HCT116 (cell line): Measurements from ENCODE around the gene PAX6. TPM values are rescaled to one million over a fixed set of nuclear protein-coding genes. Genes with fewer than 3 reads are reported as not detected.

Experiments used
- ATAC-seq: fragments of 200-7000 bp; cut with Tn5 transposase; 2 replicates; pipeline ENCODE4 v1.9.1; 2020; ENCODE audit warnings: mild to moderate bottlenecking, moderate library complexity
- BruUV-seq: library from RNA; stranded (reverse); fragments of 400-500 nt; replicated peaks from 2 replicates; lab custom pipeline; 2021; lab: Mats Ljungman, UMichigan
- CTCF ChIA-PET: fragments of 300-600 bp; sonication (Branson Sonifier 250); formaldehyde crosslinking; loops from one replicate; lab custom pipeline; 2021; ENCODE audit warnings: antibody characterized with exemption; lab: Charles Lee
- POLR2A ChIA-PET: fragments of 300-600, 350-600 bp; sonication (Branson Sonifier 250); formaldehyde crosslinking; loops from one replicate; lab custom pipeline; 2021; ENCODE audit warnings: antibody characterized with exemption; lab: Charles Lee
- RAD21 ChIA-PET, 2 experiments: fragments of 300-600 bp; sonication (Branson Sonifier 250); formaldehyde crosslinking; loops; one replicate each; lab custom pipeline; 2023; ENCODE audit warnings: low total read pairs in 2 of 2; ENCODE audit not compliant: uncharacterized antibody in 2 of 2, unreplicated experiment in 2 of 2, low non-redundant PET in 1 of 2; lab: Charles Lee
- DNase-seq: peaks from one replicate; pipeline ENCODE4 v3.0.0-alpha.2; 2010; ENCODE audit warnings: low read depth, low spot score
- H2AFZ ChIP-seq: fragments of 200-600 bp; shearing (Covaris generic), sonication (generic); 2 replicates; pipeline ENCODE4 v1.6.1; 2017; ENCODE audit warnings: low read depth, mixed run types, mixed read lengths, antibody characterized with exemption, low read length; ENCODE audit not compliant: poor library complexity, severe bottlenecking
- H3K27ac ChIP-seq: 2 replicates; pipeline ENCODE4 v1.5.1; 2012; ENCODE audit warnings: low read depth, low read length
- H3K27me3 ChIP-seq: fragments of 200-600 bp; sonication (generic); 2 replicates; pipeline ENCODE4 v1.6.1; 2016; ENCODE audit warnings: mixed run types, low read length, mixed read lengths; ENCODE audit not compliant: insufficient read depth
- H3K36me3 ChIP-seq, 2 experiments: fragments of 200-500 bp in 1 of 2; fragments of 200-600 bp in 1 of 2; sonication (Bioruptor generic) in 1 of 2; sonication (generic) in 1 of 2; 2 replicates each; pipeline versions ENCODE4 v1.5.1 to v1.6.1; 2014 to 2016; ENCODE audit warnings: low read length in 2 of 2, inconsistent platforms in 1 of 2, mixed read lengths in 1 of 2, mixed run types in 1 of 2; ENCODE audit not compliant: insufficient read depth in 2 of 2, control insufficient read depth in 1 of 2
- H3K4me1 ChIP-seq, 2 experiments: fragments of 200-600 bp in 1 of 2; sonication (generic) in 1 of 2; 2 replicates each; pipeline versions ENCODE4 v1.5.1 to v1.6.1; 2012 to 2017; ENCODE audit warnings: low read length in 2 of 2, inconsistent platforms in 1 of 2, mild to moderate bottlenecking in 1 of 2, mixed read lengths in 1 of 2, mixed run types in 1 of 2, moderate library complexity in 1 of 2; ENCODE audit not compliant: insufficient read depth in 2 of 2, control insufficient read depth in 1 of 2
- H3K4me2 ChIP-seq: fragments of 200-600 bp; sonication (generic); 2 replicates; pipeline ENCODE4 v1.6.1; 2017; ENCODE audit warnings: mixed run types, low read length, mixed read lengths
- H3K4me3 ChIP-seq, 2 experiments: fragments of 200-600 bp in 1 of 2; sonication (generic) in 1 of 2; replicated peaks in 1 of 2; 2 replicates each; pipeline ENCODE4 v1.5.1; 2011 to 2016; ENCODE audit warnings: low read length in 2 of 2, control low read depth in 1 of 2, low read depth in 1 of 2, mild to moderate bottlenecking in 1 of 2, mixed read lengths in 1 of 2, mixed run types in 1 of 2
- H3K79me2 ChIP-seq: fragments of 200-600 bp; sonication (generic); 2 replicates; pipeline ENCODE4 v1.6.1; 2017; ENCODE audit warnings: mild to moderate bottlenecking, mixed run types, low read length, moderate library complexity, mixed read lengths; ENCODE audit not compliant: insufficient read depth
- H3K9ac ChIP-seq: fragments of 200-600 bp; sonication (generic); 2 replicates; pipeline ENCODE4 v1.6.1; 2016; ENCODE audit warnings: low read length, mixed read lengths
- H3K9me2 ChIP-seq: fragments of 200-600 bp; sonication (generic), shearing (Covaris generic); 2 replicates; pipeline ENCODE4 v1.6.1; 2017; ENCODE audit warnings: mixed run types, mild to moderate bottlenecking, moderate library complexity; ENCODE audit not compliant: insufficient read depth
- H3K9me3 ChIP-seq, 2 experiments: fragments of 200-500 bp in 1 of 2; fragments of 200-600 bp in 1 of 2; sonication (Bioruptor generic) in 1 of 2; sonication (generic) in 1 of 2; 2 replicates each; pipeline ENCODE4 v1.6.1; 2014 to 2017; ENCODE audit warnings: low read length in 2 of 2, mixed read lengths in 2 of 2, inconsistent platforms in 1 of 2, low read depth in 1 of 2, mild to moderate bottlenecking in 1 of 2, mixed run types in 1 of 2, moderate library complexity in 1 of 2; ENCODE audit not compliant: control insufficient read depth in 1 of 2, insufficient read depth in 1 of 2
- H4K20me1 ChIP-seq: fragments of 200-600 bp; sonication (generic), shearing (Covaris generic); 2 replicates; pipeline ENCODE4 v1.6.1; 2017; ENCODE audit warnings: mixed run types, mild to moderate bottlenecking, moderate library complexity; ENCODE audit not compliant: insufficient read depth
- CBX3 ChIP-seq: IDR thresholded peaks from 2 replicates; pipeline ENCODE4 v1.6.1; 2012; ENCODE audit warnings: low read depth
- CEBPB ChIP-seq: IDR thresholded peaks from 2 replicates; pipeline ENCODE4 v1.6.1; 2012; ENCODE audit warnings: low read depth
- EZH2 ChIP-seq: fragments of 200-600 bp; sonication (generic); IDR thresholded peaks from 2 replicates; pipeline ENCODE4 v1.6.1; 2017; ENCODE audit warnings: antibody characterized with exemption, mixed run types
- EZH2phosphoT487 ChIP-seq: fragments of 200-600 bp; IDR thresholded peaks from 2 replicates; pipeline ENCODE4 v1.6.1; 2018; ENCODE audit warnings: antibody characterized with exemption, borderline replicate concordance
- SRF ChIP-seq: IDR thresholded peaks from 2 replicates; pipeline ENCODE4 v1.6.1; 2012; ENCODE audit warnings: low read depth
- TCF7L2 ChIP-seq: IDR thresholded peaks from 2 replicates; pipeline ENCODE4 v1.7.0; 2011; ENCODE audit warnings: borderline replicate concordance, inconsistent platforms; ENCODE audit not compliant: insufficient read depth, insufficient read length; ENCODE audit errors: extremely low read depth
- ZNF274 ChIP-seq: fragments of 200-500 bp; sonication (Bioruptor generic); IDR thresholded peaks from 2 replicates; pipeline ENCODE4 v1.6.1; 2014; ENCODE audit warnings: mild to moderate bottlenecking, low read depth, low read length, inconsistent platforms
- intact Hi-C: fragments of 100-400 bp; cut with micrococcal nuclease; formaldehyde crosslinking; loops from 2 replicates; pipeline ENCODE4 v1.10.0; 2022
- total RNA-seq: library from RNA; stranded (reverse); gene quantifications from one replicate; pipeline ENCODE4 v1.2.1, GENCODE V29; 2021; ENCODE audit not compliant: unreplicated experiment
- TF ChIP-seq, protein P1 (sequence below): IDR thresholded peaks from 2 replicates; pipeline ENCODE4 v1.6.1; 2012; ENCODE audit warnings: low read depth
- TF ChIP-seq, protein P2 (sequence below): IDR thresholded peaks from 2 replicates; pipeline ENCODE4 v1.6.1; 2012

The PAX6 gene
- total RNA-seq, 1 experiment from 2014 or later = 5.3 TPM

DNA sequence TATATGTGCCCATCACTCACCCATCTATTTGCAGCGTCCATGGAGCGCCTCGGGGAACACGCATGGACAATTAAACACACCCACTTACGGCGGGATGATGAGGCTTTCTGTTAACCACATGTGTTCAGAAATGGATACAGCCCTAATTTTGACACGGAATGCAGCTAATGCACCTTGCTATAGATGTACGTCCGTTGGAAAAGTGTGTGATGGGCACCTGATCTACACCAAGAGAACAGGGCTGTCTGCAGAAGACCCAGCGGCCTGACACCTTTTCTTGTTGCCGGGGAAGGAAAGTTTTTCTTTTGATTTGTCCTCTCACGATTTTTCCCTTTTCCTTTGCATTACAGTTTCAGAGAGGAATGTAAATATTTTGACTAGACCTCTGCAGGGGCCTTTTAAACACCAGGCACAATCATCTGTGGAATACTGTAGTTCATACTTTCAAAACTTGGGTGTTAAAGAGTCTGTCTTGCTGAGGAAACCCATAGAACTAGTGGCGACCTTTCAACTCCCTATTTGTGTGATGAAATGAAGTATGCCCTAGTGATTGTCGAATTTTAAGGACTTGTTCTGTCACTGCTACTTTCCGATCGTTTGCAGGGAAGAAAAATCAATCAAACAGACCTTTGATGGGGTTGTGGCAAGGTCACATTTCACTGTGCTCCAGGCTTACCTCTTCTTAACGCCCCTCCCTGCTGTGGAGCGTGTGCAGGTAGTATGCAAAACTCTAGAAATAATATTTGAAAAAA is 16.5 kb upstream of the PAX6 start (continued):
- TF ChIP-seq, protein P1, sequence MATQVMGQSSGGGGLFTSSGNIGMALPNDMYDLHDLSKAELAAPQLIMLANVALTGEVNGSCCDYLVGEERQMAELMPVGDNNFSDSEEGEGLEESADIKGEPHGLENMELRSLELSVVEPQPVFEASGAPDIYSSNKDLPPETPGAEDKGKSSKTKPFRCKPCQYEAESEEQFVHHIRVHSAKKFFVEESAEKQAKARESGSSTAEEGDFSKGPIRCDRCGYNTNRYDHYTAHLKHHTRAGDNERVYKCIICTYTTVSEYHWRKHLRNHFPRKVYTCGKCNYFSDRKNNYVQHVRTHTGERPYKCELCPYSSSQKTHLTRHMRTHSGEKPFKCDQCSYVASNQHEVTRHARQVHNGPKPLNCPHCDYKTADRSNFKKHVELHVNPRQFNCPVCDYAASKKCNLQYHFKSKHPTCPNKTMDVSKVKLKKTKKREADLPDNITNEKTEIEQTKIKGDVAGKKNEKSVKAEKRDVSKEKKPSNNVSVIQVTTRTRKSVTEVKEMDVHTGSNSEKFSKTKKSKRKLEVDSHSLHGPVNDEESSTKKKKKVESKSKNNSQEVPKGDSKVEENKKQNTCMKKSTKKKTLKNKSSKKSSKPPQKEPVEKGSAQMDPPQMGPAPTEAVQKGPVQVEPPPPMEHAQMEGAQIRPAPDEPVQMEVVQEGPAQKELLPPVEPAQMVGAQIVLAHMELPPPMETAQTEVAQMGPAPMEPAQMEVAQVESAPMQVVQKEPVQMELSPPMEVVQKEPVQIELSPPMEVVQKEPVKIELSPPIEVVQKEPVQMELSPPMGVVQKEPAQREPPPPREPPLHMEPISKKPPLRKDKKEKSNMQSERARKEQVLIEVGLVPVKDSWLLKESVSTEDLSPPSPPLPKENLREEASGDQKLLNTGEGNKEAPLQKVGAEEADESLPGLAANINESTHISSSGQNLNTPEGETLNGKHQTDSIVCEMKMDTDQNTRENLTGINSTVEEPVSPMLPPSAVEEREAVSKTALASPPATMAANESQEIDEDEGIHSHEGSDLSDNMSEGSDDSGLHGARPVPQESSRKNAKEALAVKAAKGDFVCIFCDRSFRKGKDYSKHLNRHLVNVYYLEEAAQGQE = no peak
- TF ChIP-seq, all 23 proteins: peak for 0

DNA sequence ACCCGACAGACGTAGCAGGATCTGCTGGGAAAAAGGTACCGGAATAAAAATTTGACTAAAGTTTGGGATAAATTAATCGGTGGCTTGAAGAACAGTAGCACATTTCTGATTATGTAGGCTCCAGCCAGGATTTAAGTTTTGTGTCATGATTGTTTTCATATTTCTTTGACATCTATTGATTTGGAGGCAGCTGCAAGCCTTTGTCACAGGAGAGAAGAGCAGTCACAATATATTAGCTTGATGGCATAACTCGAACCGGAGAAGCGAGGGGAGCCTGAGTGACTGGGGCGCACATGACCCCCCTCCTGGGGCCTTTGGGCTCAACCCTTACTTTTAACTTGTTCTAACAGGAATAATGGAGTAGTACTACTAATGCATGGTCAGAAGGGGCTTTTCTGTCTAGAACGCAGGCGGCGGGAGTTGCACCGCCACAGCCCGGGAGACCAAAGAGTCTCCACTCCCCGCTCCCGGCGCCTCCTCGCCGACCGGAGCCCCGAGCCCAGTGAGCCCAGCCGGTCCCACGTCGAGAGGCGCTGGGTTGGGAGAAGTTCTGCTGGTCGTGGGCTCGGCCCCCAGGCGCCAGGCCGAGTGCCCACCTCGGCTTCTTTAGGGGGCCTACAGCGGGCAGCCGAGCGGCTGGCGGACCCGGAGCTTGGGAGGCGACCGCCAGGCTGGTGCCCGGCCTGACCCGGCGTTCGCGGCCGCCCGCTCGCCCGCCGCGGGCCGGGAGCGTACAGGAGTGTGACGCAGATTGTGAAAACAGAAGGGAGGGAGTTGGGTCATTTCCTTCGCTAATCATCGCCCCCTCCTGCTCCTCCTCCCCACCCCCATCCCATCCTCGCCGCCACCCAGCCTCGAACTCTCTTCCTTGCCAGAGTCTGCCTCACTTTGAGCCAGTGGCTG is 15.7 kb upstream of the PAX6 start:
- Histone ChIP-seq H2AFZ (no peak overlapping the region), H3K9me2 (no peaks in the 10 kb centered on the region), H3K9ac (no peak overlapping the region), H3K4me2 (no peak overlapping the region), H3K4me1 (no peaks in the 10 kb centered on the region), H3K27ac (no peak overlapping the region), H3K4me3 (no peak overlapping the region), H3K9me3 (no peaks in the 10 kb centered on the region), H3K36me3 (no peaks in the 10 kb centered on the region), H3K27me3 (no peaks in the 10 kb centered on the region), H3K79me2 (no peaks in the 10 kb centered on the region), H4K20me1 (no peaks in the 10 kb centered on the region)
- no TSS peak for BruUV-seq
- TF ChIP-seq EZH2phosphoT487 = no peak
- TF ChIP-seq SRF = no peak
- TF ChIP-seq CEBPB = no peak
- TF ChIP-seq ZNF274 = no peak
- no peak for TF ChIP-seq TCF7L2
- TF ChIP-seq CBX3 = no peak
- TF ChIP-seq, protein P2, sequence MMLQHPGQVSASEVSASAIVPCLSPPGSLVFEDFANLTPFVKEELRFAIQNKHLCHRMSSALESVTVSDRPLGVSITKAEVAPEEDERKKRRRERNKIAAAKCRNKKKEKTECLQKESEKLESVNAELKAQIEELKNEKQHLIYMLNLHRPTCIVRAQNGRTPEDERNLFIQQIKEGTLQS = no peak
- no peak for TF ChIP-seq EZH2
- POLR2A ChIA-PET = no interaction called here
- intact Hi-C loops = no loop called here
- CTCF ChIA-PET = no interaction called here
- no peak for ATAC-seq
- RAD21 ChIA-PET = no interaction called here
- DNase-seq = no peak
